Fibroblast of lung (primary cell): Measurements from ENCODE around the gene GPR4. TPM values are rescaled to one million over a fixed set of nuclear protein-coding genes. Genes with fewer than 3 reads are reported as not detected.

Experiments
- DNase-seq, 2 donors: peaks; one replicate each; pipeline versions ENCODE4 v3.0.0 to v3.0.0-alpha.2; 2010; ENCODE audit warnings: low read depth in 2 of 2
- H2AFZ ChIP-seq: 2 replicates; pipeline ENCODE4 v1.5.1; 2012; ENCODE audit warnings: low read length, control low read depth, inconsistent platforms
- H3K27ac ChIP-seq: 2 replicates; pipeline ENCODE4 v1.5.1; 2011; ENCODE audit warnings: low read length, control low read depth; ENCODE audit not compliant: insufficient read depth
- H3K27me3 ChIP-seq: 2 replicates; pipeline ENCODE4 v1.5.1; 2011; ENCODE audit warnings: mild to moderate bottlenecking, low read length; ENCODE audit not compliant: control insufficient read depth, insufficient read depth
- H3K36me3 ChIP-seq: 2 replicates; pipeline ENCODE4 v1.5.1; 2011; ENCODE audit warnings: low read length; ENCODE audit not compliant: control insufficient read depth, insufficient read depth
- H3K4me1 ChIP-seq: 2 replicates; pipeline ENCODE4 v1.5.1; 2011; ENCODE audit warnings: low read length; ENCODE audit not compliant: control insufficient read depth, insufficient read depth; ENCODE audit errors: extremely low read depth
- H3K4me2 ChIP-seq: 2 replicates; pipeline ENCODE4 v1.5.1; 2011; ENCODE audit warnings: low read length, control low read depth; ENCODE audit not compliant: insufficient read depth; ENCODE audit errors: extremely low read depth
- H3K4me3 ChIP-seq, 4 experiments: fragments of 200-600 bp in 1 of 4; sonication (generic) in 1 of 4; replicated peaks in 1 of 4; 2 replicates each; pipeline ENCODE4 v1.5.1; 2011 to 2016; ENCODE audit warnings: low read length in 4 of 4, low read depth in 3 of 4, mild to moderate bottlenecking in 3 of 4, control low read depth in 2 of 4, inconsistent platforms in 1 of 4, mixed read lengths in 1 of 4; ENCODE audit not compliant: insufficient read depth in 1 of 4; ENCODE audit errors: control extremely low read depth in 1 of 4
- H3K79me2 ChIP-seq: 2 replicates; pipeline ENCODE4 v1.5.1; 2012; ENCODE audit warnings: mild to moderate bottlenecking, low read length, inconsistent platforms; ENCODE audit not compliant: control insufficient read depth, insufficient read depth
- H3K9ac ChIP-seq: 2 replicates; pipeline ENCODE4 v1.5.1; 2011; ENCODE audit warnings: mild to moderate bottlenecking, low read length, control low read depth; ENCODE audit not compliant: insufficient read depth
- H3K9me3 ChIP-seq: 2 replicates; pipeline ENCODE4 v1.5.1; 2012; ENCODE audit warnings: low read depth, low read length; ENCODE audit not compliant: control insufficient read depth, insufficient read depth
- H4K20me1 ChIP-seq: 2 replicates; pipeline ENCODE4 v1.5.1; 2011; ENCODE audit warnings: low read length; ENCODE audit not compliant: control insufficient read depth, insufficient read depth; ENCODE audit errors: extremely low read depth
- EZH2 ChIP-seq: IDR thresholded peaks from 2 replicates; pipeline ENCODE4 v1.5.1; 2012; ENCODE audit warnings: low read length, control low read depth, mild to moderate bottlenecking; ENCODE audit errors: missing control alignments
- polyA plus RNA-seq, 2 donors: library from polyadenylated mRNA; depleted of rRNA in 1 of 2; stranded (reverse) in 1 of 2; unstranded in 1 of 2; fragments of >200 nt; gene quantifications; 2 replicates each; pipeline ENCODE4 v1.2.1, GENCODE V29; 2011 to 2012; ENCODE audit warnings: missing spikeins in 1 of 2
- total RNA-seq: library from RNA; depleted of rRNA; stranded (reverse); fragments of >200 nt; gene quantifications from 2 replicates; pipeline ENCODE4 v1.2.1, GENCODE V29; 2014
- TF ChIP-seq, protein P1 (sequence below), 2 donors: IDR thresholded peaks in 1 of 2; conservative IDR thresholded peaks in 1 of 2; 1 replicate in 1 of 2; 2 replicates in 1 of 2; pipeline ENCODE4 v1.5.1; 2011 to 2012; ENCODE audit warnings: low read length in 2 of 2, control low read depth in 1 of 2, inconsistent platforms in 1 of 2, low read depth in 1 of 2, mild to moderate bottlenecking in 1 of 2

Gene GPR4
- total and polyA plus RNA-seq, 2 donors (not counting 1 experiment from before 2014, with no cell fraction given) = 0.58 TPM; not detected in 1

- Histone ChIP-seq H3K4me2 (no peak overlapping the region), H3K4me1 (peaks cover 8% of the 10 kb centered on the region), H3K9ac (no peak overlapping the region), H4K20me1 (no peaks in the 10 kb centered on the region), H3K27me3 (no peaks in the 10 kb centered on the region), H3K27ac (no peak overlapping the region), H3K36me3 (no peaks in the 10 kb centered on the region), H3K79me2 (peaks cover 7% of the 10 kb centered on the region), H2AFZ (no peak overlapping the region), H3K9me3 (no peaks in the 10 kb centered on the region), H3K4me3 (no peak overlapping the region)
- TF ChIP-seq, protein P1, sequence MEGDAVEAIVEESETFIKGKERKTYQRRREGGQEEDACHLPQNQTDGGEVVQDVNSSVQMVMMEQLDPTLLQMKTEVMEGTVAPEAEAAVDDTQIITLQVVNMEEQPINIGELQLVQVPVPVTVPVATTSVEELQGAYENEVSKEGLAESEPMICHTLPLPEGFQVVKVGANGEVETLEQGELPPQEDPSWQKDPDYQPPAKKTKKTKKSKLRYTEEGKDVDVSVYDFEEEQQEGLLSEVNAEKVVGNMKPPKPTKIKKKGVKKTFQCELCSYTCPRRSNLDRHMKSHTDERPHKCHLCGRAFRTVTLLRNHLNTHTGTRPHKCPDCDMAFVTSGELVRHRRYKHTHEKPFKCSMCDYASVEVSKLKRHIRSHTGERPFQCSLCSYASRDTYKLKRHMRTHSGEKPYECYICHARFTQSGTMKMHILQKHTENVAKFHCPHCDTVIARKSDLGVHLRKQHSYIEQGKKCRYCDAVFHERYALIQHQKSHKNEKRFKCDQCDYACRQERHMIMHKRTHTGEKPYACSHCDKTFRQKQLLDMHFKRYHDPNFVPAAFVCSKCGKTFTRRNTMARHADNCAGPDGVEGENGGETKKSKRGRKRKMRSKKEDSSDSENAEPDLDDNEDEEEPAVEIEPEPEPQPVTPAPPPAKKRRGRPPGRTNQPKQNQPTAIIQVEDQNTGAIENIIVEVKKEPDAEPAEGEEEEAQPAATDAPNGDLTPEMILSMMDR (conservative IDR thresholded peaks at IDR 0.05 in 1 of 2, IDR thresholded peaks at IDR 0.05 in 1 of 2; ENCODE audit: low read depth in 1 of 2, low read length in 2 of 2) = no peak
- TF ChIP-seq EZH2 = no peak
- DNase-seq = no peak
These were observed 30.4 kb downstream of the GPR4 start for GRCh38 chr19:45571457-45572220.

GRCh38 chr19:45569619-45570421 lies 32.2 kb downstream of the GPR4 start:
- no peak overlapping the region for H3K4me3 ChIP-seq

DNA sequence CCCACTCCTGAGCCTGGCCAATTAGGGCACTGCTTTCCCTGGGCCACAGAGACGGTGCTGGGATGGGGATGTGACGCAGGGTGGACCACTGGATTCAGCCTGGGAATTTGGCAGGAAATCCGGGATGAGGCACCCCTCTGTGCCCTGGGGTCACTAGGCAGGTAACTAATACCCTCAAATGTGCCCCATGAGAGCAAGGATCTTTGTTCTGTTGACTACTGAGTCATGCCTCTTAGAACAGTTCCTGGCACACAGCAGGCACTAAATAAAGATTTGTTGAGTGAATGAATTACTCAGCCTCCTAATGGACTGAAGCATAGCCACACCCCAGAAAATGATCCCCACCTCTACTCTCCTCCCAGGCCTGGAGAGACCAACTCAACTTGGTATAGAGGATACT lies 33.3 kb downstream of the GPR4 start:
- no peak overlapping the region for H3K4me3 ChIP-seq
- H2AFZ ChIP-seq = no peak overlapping the region
- H3K9ac ChIP-seq = no peak overlapping the region

More at GRCh38 chr19:45569619-45570421, 32.2 kb downstream of the GPR4 start:
- Histone ChIP-seq H3K9ac (no peak overlapping the region), H3K4me1 (peaks cover 8% of the 10 kb centered on the region), H3K4me2 (no peak overlapping the region), H3K36me3 (no peaks in the 10 kb centered on the region), H2AFZ (no peak overlapping the region), H3K27ac (no peak overlapping the region), H3K79me2 (peaks cover 5% of the 10 kb centered on the region), H4K20me1 (no peaks in the 10 kb centered on the region), H3K27me3 (no peaks in the 10 kb centered on the region), H3K9me3 (no peaks in the 10 kb centered on the region)
- no peak for TF ChIP-seq EZH2
- TF ChIP-seq, protein P1 (conservative IDR thresholded peaks at IDR 0.05 in 1 of 2, IDR thresholded peaks at IDR 0.05 in 1 of 2; ENCODE audit: low read depth in 1 of 2, low read length in 2 of 2) = peak; percentile 64 to 81
- peak; percentile 19 to 38 for DNase-seq

More for the DNA sequence above, 33.3 kb downstream of the GPR4 start:
- Histone ChIP-seq H3K27ac (peak overlapping the region; percentile 58), H3K9me3 (no peaks in the 10 kb centered on the region), H4K20me1 (no peaks in the 10 kb centered on the region), H3K36me3 (no peaks in the 10 kb centered on the region), H3K27me3 (no peaks in the 10 kb centered on the region), H3K79me2 (no peaks in the 10 kb centered on the region), H3K4me2 (no peak overlapping the region), H3K4me1 (peaks cover 4% of the 10 kb centered on the region)
- no peak for TF ChIP-seq EZH2
- TF ChIP-seq, protein P1 (conservative IDR thresholded peaks at IDR 0.05 in 1 of 2, IDR thresholded peaks at IDR 0.05 in 1 of 2; ENCODE audit: low read depth in 1 of 2, low read length in 2 of 2) = no peak
- DNase-seq = peak; percentile 73 to 79
